ENCODE measurements around the gene OR2T1.
"Not testable (repeated sequence)": the region's sequence is repeated elsewhere in the genome, so short reads cannot be mapped to it uniquely, and the experiment has no call there.

Gene OR2T1

DNA sequence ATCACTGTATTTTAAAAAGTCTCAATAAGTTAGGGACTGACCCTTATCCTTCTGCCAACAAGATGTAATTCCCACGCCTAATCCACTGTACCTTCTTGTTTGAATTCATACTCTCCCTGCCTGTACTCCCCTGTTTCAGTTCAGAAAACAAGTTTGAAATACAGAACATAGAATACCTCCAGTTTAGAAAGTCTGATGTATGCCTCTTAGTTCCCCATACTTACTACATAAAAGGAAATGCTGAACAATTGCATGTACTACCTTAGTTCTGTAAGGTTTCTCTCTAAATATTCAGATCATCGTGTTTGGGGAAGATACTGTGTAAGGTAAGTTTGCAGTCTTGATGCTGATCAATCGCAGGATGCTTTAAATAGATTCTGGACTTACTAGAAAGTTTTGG is 33.5 kb downstream of the OR2T1 start:
- not testable (repeated sequence) for DNase-seq (ENCODE audit: low read depth)

DNA sequence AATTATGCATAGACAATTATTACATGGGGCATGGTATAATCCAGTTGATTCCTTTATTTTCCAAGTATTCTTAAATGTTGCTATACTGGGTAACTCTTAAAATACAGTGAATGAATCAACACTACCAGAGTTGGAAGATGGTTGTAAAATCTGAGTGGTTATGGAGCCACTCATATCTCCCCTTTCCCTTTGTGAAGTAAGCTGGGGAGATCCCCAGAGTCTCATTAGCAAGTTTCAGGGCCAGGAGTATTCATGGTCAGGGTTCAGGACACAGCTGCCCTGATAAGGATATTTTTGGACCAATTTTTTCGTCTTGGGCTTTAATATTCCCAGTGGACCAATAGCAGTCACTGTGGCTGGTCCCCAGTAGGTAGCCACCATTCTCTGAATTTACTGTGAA is 35.8 kb downstream of the OR2T1 start:
- not testable (repeated sequence) for DNase-seq (ENCODE audit: low read depth)

DNA sequence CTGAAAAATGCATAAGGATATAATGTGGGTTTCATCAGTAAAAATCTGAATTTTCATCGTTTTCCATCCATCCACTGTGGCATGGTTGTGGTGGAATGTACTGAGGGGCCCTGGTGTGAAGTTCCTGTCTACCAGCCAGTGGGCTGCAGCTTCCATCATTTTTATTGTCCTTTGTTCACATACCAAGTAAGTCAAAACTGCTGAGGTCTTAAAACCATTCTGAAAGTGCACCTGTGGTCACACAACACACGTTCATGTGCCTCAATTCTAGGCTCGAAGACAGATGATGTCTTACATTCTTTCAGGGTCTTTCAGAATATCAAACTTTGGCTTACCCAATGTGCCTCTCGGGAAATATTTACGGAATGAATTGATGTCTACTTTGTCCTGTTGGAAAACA is 36.4 kb downstream of the OR2T1 start:
- not testable (repeated sequence) for DNase-seq (ENCODE audit: low read depth)

DNA sequence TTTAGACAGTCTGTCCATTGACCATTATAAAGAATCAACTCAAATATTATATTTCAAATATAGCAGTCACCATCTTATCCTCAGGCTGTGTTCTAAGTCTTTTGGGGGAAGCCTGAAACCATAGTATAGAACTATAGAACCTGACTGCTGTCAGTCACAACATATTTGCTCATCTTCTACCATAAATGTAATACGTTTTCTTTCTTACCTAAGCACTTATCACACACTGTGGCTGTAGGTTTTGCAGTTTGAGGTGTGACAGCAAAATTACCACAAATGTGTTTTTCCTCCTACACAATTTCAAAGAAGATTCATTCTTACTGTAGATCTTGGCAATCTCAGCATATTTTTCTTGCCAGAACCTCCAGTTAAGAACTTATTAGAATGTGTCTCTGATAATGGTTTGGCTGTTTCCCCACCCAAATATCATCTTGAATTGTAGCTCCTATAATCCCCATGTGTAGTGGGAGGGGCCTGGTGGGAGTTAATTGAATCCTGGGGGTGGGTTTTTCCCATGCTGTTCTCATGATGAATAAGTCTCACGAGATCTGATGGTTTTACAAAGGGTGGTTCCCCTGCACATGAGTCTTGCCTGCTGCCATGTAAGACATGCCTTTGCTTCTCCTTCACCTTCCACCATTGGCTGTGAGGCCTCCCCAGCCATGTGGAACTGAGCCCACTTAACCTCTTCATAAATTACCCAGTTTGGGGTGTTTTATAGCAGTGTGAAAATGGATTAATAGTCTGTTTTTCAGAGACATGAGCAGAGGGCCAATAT is 39.8 kb downstream of the OR2T1 start:
- DNase-seq (ENCODE audit: low read depth) = not testable (repeated sequence)

DNA sequence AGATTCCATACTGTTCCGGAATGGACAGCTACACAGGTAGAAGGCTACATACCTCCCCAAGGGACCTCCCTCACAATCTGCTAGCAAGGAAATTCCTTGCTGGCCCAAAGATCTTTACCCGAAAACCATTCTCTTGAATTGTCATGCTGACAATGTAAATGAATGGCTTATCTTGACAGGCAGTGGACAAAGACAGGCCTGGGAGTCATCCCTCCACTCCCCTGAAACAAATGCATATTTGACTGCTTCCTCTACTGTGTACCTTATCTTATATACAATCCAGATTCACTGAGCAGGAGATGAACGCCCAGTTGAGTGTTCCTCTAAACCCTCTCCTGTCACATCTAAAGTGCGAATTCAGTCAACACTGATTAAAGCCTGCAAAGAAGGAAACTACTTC is 41.8 kb downstream of the OR2T1 start:
- not testable (repeated sequence) for DNase-seq (ENCODE audit: low read depth)

DNA sequence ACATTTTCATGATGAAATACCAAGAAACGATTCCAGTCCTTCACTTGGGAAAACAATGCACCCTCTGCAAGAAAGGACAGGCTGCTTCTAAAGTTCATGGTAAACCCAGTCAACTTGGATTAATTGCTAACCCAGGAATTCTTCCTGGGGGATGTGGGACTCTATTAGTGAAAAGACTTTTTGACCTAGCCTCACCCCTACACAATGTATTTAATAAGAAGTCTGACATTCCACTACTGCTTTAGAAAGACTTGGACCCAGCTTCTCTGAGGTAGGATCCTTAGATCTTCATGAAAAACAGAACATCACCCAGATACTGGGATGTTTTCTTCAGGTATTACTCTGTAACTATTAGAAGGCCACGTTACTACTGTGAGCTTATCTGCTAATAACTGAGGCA is 42.6 kb downstream of the OR2T1 start, which contains the start of gene OR2T2:
Gene OR2T2, plus strand, starts transcription at position 239 of the 400 bp plus-strand sequence. CDS start 7,161 bp downstream, outside the sequence.
- DNase-seq (ENCODE audit: low read depth) = not testable (repeated sequence)

DNA sequence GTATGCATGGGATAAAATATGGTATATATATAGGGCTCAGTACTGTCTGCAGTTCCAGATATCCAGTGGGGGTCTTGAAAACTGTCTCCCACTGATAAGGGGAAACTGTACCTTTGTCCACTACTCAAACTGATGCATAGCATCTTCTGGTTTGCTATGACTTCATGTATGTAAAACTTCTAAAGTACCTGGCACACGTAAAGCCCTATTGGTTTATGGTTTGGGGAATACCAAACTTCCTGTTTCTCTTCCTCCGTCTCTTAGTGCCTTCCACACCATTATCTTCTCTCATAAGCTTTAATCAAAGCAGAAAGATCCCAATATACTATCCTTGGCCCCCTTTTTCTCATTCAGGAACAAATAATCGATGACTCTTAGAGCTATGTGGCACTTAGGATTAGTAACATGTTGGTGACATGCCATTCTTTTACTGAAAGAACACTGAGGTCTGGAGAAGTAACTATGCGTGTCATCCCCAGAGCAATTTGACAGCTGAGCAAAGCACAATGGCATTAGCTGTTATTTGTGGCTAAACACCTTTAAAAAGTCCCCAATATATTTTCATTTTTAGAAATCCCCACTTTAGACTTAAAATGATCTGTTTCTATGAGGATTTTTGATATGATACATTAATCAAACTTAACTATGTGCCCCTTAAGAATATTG is 45.7 kb downstream of the OR2T1 start:
- not testable (repeated sequence) for DNase-seq (ENCODE audit: low read depth)

DNA sequence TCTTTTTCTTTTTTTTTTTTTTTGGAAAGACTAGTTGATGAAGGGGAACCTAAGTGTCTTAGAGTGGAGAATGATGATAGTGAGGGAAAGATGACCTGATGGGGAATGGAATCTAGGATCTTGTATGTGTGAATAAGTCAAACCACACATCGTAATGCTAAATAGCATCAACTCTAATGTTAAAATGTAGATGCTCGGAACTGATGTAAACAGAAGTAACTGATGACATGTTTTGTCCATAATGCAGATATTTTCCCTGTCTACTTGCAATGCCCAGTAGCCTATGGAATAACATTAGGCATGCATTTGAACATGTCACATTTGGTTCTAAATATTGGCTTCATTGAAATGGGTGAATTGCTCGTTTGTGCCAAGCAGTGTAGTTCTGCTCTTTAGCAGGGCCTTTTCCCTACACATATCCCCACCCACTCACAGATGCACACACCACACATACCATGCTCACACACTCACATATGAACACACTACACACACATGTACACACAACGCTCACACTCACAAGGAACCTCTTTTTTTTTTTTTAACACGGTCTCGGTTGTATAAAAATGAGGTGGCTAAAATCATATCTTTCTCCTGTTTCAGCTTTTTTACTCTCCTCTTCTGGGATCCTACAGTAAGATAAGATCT is 47.1 kb downstream of the OR2T1 start:
- not testable (repeated sequence) for DNase-seq (ENCODE audit: low read depth)

DNA sequence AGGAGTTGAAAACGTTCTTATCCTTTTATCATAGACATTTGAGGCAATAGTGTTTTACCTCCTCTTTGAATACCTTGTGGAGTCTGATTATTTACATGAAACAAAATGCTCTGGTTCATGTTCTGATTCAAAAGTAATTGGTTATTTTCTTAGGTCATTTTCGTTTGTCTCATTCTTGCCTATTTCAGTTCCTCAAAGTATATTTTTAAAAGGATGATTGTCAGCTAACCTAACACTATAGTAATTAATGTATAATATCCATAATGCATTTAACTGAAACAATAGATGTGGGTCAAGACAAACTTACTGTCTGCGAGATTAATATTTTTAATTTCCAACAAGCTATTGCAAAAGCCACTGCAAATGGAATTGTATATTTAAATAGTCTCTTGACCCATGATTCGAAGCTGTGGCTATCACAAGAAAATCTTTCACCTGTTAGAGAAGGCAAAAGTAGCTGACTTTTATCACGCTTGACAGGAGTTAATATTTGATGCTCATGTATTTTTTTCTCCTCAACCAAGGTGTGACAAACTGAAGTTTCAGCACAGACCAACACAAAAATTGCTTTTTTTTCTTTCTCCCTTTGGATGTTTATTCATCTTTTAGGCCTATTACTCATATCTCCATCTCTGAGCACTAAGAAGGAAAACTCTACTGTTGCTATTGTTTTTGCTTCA is 47.8 kb downstream of the OR2T1 start:
- not testable (repeated sequence) for DNase-seq (ENCODE audit: low read depth)

DNA sequence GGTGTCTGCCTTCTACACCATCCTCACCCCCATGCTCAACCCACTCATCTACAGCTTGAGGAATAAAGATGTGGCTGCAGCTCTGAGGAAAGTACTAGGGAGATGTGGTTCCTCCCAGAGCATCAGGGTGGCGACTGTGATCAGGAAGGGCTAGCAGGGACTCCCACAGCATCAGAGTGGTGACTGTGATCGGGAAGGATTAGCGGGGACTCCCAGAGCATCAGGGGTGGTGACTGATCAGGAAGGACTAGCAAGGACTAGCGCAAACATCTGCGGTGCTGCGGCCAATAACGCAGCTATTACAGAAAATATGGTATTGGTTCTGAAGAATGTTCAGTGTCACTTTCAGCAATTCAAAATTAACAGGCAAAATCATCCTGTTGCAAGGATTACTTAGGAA is 50.8 kb downstream of the OR2T1 start:
- DNase-seq (ENCODE audit: low read depth) = not testable (repeated sequence)

DNA sequence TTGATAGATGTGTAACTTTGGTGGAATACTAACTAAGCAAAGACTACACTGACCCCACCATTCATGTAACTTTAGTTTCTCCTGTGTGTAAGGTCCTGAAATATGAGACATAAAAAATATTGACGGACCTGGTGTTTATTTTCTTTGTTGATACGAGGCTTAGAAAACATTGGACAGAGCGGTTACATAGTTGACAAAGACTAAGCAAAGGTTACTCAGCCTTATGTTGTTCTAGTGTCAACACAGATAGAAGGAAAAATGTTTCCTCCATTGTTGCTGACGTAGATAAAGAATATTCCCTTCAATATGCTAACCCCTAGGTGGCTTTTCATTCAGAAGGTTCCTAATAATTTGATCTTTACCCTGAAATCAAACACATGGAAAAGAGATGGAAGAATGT is 52.2 kb downstream of the OR2T1 start:
- not testable (repeated sequence) for DNase-seq (ENCODE audit: low read depth)

DNA sequence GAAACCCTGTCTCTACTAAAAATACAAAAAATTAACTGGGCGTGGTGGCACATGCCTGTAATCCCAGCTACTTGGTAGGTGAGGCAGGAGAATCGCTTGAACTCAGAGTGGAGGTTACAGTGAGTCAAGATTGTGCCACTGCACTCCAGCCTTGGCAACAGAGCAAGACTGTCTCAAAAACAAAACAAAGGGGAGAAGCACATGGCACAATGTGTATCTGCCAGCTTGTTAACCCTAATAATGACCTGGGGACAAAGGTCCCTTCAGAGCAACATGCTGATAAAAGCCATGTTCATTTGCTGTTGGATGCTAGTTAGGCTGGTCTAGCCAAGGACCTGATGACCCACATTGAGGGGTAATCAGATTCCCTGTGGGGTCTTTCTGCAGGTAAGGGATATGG is 53.8 kb downstream of the OR2T1 start:
- not testable (repeated sequence) for DNase-seq (ENCODE audit: low read depth)
